Lower leg skin (tissue), 3 donors: ENCODE data around the gene DNAJC4.

Experiments used
- POLR2A ChIP-seq, 2 donors: fragments of 450-650 bp; IDR thresholded peaks; one replicate each; pipeline ENCODE4 v1.6.1; 2016 to 2017; ENCODE audit warnings: antibody characterized with exemption in 2 of 2, mild to moderate bottlenecking in 1 of 2, moderate library complexity in 1 of 2
- TF ChIP-seq, protein P1 (sequence below), 3 donors: fragments of 450-650 bp; IDR thresholded peaks; one replicate each; pipeline ENCODE4 v1.5.1; 2016; ENCODE audit warnings: antibody characterized with exemption in 3 of 3, mild to moderate bottlenecking in 3 of 3, moderate library complexity in 2 of 3

DNA sequence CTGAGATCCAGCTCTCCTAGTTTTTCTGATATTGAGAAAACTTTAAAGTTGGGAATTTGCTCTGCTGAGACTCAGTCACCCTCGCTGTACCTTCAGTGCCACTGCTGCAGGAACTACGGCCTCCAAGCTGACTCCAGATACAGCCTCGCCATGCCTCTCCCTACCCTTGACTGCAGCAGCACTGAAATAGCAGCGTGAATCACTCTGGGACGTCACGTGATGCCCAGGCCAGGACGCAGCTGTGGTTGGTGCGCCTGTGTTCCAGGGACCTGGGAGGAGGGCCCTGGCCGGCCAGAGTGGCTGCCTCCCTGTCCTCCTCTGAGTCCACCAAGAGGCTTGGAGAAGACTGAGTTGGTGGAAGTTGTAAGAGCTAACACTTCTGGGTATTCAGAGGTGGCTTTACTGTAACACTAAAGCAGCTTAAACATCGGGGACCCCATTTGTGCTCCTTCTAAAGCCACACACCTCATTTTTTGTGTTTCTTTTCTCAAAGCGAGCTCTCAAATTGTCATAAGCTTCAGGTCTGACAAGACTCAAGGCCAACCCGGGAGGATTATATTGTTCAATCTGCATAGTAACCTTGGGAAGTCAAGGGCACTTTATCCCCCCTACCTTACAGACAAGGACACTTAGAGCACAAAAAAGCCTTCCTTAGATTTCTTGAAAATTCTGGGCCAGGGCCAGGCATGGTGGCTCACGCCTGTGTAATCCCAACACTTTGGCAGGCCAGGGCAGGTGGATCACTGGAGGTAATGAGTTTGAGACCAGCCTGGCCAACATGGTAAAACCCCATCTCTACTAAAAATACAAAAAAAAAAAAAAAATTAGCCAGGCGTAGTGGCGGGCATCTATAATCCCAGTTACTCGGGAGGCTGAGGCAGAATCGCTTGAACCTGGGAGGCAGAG, 48.6 kb upstream of the DNAJC4 start:
- TF ChIP-seq, protein P1, sequence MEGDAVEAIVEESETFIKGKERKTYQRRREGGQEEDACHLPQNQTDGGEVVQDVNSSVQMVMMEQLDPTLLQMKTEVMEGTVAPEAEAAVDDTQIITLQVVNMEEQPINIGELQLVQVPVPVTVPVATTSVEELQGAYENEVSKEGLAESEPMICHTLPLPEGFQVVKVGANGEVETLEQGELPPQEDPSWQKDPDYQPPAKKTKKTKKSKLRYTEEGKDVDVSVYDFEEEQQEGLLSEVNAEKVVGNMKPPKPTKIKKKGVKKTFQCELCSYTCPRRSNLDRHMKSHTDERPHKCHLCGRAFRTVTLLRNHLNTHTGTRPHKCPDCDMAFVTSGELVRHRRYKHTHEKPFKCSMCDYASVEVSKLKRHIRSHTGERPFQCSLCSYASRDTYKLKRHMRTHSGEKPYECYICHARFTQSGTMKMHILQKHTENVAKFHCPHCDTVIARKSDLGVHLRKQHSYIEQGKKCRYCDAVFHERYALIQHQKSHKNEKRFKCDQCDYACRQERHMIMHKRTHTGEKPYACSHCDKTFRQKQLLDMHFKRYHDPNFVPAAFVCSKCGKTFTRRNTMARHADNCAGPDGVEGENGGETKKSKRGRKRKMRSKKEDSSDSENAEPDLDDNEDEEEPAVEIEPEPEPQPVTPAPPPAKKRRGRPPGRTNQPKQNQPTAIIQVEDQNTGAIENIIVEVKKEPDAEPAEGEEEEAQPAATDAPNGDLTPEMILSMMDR (IDR thresholded peaks at IDR 0.05), result no peak
- TF ChIP-seq POLR2A (IDR thresholded peaks at IDR 0.05), result no peak
